HCT116 (cell line): ENCODE results near the gene MAML3.

Source experiments
- EZH2phosphoT487 ChIP-seq: fragments of 200-600 bp; IDR thresholded peaks from 2 replicates; pipeline ENCODE4 v1.6.1; 2018; ENCODE audit warnings: antibody characterized with exemption, borderline replicate concordance
- FOSL1 ChIP-seq: IDR thresholded peaks from 2 replicates; pipeline ENCODE4 v1.6.1; 2012; ENCODE audit warnings: low read depth
- JUND ChIP-seq: IDR thresholded peaks from 2 replicates; pipeline ENCODE4 v1.6.1; 2012
- POLR2A ChIP-seq: IDR thresholded peaks from 2 replicates; pipeline ENCODE4 v1.7.0; 2011; ENCODE audit warnings: borderline replicate concordance; ENCODE audit not compliant: insufficient read depth, insufficient read length; ENCODE audit errors: extremely low read depth
- POLR2AphosphoS5 ChIP-seq: IDR thresholded peaks from 2 replicates; pipeline ENCODE4 v1.6.1; 2011; ENCODE audit warnings: mild to moderate bottlenecking, low read depth, low read length, moderate library complexity
- SIN3A ChIP-seq: IDR thresholded peaks from 2 replicates; pipeline ENCODE4 v1.6.1; 2012; ENCODE audit warnings: low read depth
- TCF7L2 ChIP-seq: IDR thresholded peaks from 2 replicates; pipeline ENCODE4 v1.7.0; 2011; ENCODE audit warnings: borderline replicate concordance, inconsistent platforms; ENCODE audit not compliant: insufficient read depth, insufficient read length; ENCODE audit errors: extremely low read depth
- ZNF274 ChIP-seq: fragments of 200-500 bp; sonication (Bioruptor generic); IDR thresholded peaks from 2 replicates; pipeline ENCODE4 v1.6.1; 2014; ENCODE audit warnings: mild to moderate bottlenecking, low read depth, low read length, inconsistent platforms
- TF ChIP-seq, protein P1 (sequence below), 3 experiments: fragments of 200-600 bp in 1 of 3; sonication (generic) in 1 of 3; IDR thresholded peaks in 2 of 3; conservative IDR thresholded peaks in 1 of 3; 2 replicates each; pipeline ENCODE4 v1.5.1; 2012 to 2017; ENCODE audit warnings: low read depth in 2 of 3, low read length in 2 of 3, antibody characterized with exemption in 1 of 3, borderline replicate concordance in 1 of 3, control low read depth in 1 of 3, mild to moderate bottlenecking in 1 of 3, mixed read lengths in 1 of 3, mixed run types in 1 of 3, moderate library complexity in 1 of 3; ENCODE audit not compliant: insufficient read depth in 1 of 3
- TF ChIP-seq, protein P2 (sequence below): IDR thresholded peaks from 2 replicates; pipeline ENCODE4 v1.6.1; 2011; ENCODE audit warnings: mild to moderate bottlenecking, low read length, moderate library complexity; ENCODE audit not compliant: insufficient replicate concordance; ENCODE audit errors: extremely low read depth
- TF ChIP-seq, protein P3 (sequence below): IDR thresholded peaks from 2 replicates; pipeline ENCODE4 v1.6.1; 2012

DNA sequence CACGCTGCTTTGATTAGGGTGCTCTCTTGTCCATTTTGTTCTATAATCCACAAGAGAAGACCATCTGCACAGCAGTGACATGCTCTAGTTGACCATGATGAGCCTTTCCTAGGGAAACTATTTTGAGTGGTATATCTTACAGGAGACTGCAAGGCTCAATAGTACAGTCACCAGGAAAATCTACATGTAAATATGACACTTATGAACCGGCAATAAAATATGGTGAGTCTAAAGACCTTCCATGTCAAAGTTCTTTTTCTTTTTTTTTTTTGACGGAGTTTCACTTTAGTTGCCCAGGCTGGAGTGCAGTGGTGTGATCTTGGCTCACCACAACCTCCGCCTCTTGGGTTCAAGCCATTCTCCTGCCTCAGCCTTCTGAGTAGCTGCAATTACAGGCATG, 384.6 kb downstream of the MAML3 start:
- TF ChIP-seq, protein P1, sequence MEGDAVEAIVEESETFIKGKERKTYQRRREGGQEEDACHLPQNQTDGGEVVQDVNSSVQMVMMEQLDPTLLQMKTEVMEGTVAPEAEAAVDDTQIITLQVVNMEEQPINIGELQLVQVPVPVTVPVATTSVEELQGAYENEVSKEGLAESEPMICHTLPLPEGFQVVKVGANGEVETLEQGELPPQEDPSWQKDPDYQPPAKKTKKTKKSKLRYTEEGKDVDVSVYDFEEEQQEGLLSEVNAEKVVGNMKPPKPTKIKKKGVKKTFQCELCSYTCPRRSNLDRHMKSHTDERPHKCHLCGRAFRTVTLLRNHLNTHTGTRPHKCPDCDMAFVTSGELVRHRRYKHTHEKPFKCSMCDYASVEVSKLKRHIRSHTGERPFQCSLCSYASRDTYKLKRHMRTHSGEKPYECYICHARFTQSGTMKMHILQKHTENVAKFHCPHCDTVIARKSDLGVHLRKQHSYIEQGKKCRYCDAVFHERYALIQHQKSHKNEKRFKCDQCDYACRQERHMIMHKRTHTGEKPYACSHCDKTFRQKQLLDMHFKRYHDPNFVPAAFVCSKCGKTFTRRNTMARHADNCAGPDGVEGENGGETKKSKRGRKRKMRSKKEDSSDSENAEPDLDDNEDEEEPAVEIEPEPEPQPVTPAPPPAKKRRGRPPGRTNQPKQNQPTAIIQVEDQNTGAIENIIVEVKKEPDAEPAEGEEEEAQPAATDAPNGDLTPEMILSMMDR (IDR thresholded peaks at IDR 0.05 in 2 of 3, conservative IDR thresholded peaks at IDR 0.05 in 1 of 3; ENCODE audit: borderline replicate concordance in 1 of 3, insufficient read depth in 1 of 3, low read depth in 2 of 3, low read length in 2 of 3) = no peak
- TF ChIP-seq POLR2A (no peak), ZNF274 (no peak), TCF7L2 (no peak), FOSL1 (no peak), JUND (no peak), EZH2phosphoT487 (no peak), POLR2AphosphoS5 (no peak), SIN3A (no peak)
- TF ChIP-seq, protein P2, sequence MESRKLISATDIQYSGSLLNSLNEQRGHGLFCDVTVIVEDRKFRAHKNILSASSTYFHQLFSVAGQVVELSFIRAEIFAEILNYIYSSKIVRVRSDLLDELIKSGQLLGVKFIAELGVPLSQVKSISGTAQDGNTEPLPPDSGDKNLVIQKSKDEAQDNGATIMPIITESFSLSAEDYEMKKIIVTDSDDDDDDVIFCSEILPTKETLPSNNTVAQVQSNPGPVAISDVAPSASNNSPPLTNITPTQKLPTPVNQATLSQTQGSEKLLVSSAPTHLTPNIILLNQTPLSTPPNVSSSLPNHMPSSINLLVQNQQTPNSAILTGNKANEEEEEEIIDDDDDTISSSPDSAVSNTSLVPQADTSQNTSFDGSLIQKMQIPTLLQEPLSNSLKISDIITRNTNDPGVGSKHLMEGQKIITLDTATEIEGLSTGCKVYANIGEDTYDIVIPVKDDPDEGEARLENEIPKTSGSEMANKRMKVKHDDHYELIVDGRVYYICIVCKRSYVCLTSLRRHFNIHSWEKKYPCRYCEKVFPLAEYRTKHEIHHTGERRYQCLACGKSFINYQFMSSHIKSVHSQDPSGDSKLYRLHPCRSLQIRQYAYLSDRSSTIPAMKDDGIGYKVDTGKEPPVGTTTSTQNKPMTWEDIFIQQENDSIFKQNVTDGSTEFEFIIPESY = no peak
- TF ChIP-seq, protein P3, sequence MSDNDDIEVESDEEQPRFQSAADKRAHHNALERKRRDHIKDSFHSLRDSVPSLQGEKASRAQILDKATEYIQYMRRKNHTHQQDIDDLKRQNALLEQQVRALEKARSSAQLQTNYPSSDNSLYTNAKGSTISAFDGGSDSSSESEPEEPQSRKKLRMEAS = no peak
